ENCODE results near the gene MTMR3.

GRCh38 chr22:30027791-30028190 is 144.8 kb downstream of the MTMR3 start:
- TF ChIP-seq CTCF (IDR thresholded peaks at IDR 0.05; ENCODE audit: control extremely low read depth in 1 of 3, insufficient read depth in 1 of 3, low read depth in 1 of 3, low read length in 3 of 3) (no peak), RFX5 (IDR thresholded peaks at IDR 0.05; ENCODE audit: borderline replicate concordance, low read depth, low read length) (no peak), CHD2 (IDR thresholded peaks at IDR 0.05; ENCODE audit: low read length) (no peak), SP2 (IDR thresholded peaks at IDR 0.05; ENCODE audit: low read length) (no peak), POLR2A (IDR thresholded peaks at IDR 0.05; ENCODE audit: control extremely low read depth in 1 of 2, low read depth in 2 of 2, low read length in 2 of 2) (no peak), POLR2AphosphoS5 (IDR thresholded peaks at IDR 0.05; ENCODE audit: low read depth, low read length) (no peak), BRCA1 (IDR thresholded peaks at IDR 0.05; ENCODE audit: low read depth, low read length) (no peak), BCL11A (IDR thresholded peaks at IDR 0.05; ENCODE audit: low read depth in 2 of 2, low read length in 2 of 2) (no peak)
